HG03565 (cell line): ENCODE measurements around the gene KCNH3.

ENCODE experiments used
- ATAC-seq: cut with Tn5 transposase; IDR thresholded peaks from one replicate; pipeline ENCODE4 v1.9.1; 2021; ENCODE audit warnings: mild to moderate bottlenecking, moderate library complexity; ENCODE audit not compliant: unreplicated experiment

Gene KCNH3

DNA sequence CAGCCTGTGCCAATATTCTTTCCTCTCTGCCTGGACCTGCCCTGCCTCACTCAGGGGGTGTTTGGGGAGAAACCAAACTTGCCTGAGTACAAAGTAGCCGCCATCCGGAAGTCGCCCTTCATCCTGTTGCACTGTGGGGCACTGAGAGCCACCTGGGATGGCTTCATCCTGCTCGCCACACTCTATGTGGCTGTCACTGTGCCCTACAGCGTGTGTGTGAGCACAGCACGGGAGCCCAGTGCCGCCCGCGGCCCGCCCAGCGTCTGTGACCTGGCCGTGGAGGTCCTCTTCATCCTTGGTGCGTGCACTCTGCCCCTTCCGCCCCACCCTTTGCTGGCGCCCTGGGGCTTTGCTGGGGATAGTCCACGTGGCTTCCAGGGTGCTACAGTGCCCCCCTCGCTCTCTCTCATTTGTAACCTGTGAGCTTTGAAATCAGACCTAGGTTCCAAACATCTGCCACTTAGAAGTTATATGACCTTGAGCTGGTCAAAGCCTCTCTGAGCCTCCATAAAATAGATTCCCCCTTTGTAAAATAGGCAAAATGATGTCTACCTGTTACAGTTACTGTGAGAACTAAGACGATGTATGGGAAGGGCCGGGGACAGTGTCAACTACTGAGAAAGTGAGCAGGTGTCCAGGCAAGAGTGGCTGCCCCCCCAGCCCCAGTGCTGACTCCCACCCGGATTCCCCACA, 4.5 kb downstream of the KCNH3 start:
- ATAC-seq: no peak

GRCh38 chr12:49543914-49544815, 5.3 kb downstream of the KCNH3 start:
- ATAC-seq: no peak

DNA sequence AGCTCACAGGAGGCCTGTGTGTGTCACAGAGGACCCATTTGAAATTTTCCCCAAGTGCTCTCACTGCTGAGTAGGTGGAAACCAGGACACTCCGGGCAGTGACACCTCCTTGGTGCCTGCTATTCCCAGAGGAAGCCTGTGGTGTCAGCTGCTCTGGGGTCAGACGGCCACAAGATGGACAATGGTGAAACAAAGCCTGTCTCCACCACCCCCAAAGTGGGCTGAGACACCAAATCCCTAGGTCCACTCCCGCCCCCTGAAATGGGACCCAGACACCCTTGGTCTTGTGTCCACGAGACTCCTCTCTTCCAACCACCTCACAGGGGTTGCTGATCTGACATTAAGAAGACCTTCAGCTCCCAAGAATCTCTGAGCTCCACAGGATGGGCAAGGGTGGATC, 7.0 kb downstream of the KCNH3 start:
- no peak for ATAC-seq

GRCh38 chr12:49546481-49546880, 7.7 kb downstream of the KCNH3 start:
- no peak for ATAC-seq

GRCh38 chr12:49547090-49547690, 8.4 kb downstream of the KCNH3 start:
- no peak for ATAC-seq

DNA sequence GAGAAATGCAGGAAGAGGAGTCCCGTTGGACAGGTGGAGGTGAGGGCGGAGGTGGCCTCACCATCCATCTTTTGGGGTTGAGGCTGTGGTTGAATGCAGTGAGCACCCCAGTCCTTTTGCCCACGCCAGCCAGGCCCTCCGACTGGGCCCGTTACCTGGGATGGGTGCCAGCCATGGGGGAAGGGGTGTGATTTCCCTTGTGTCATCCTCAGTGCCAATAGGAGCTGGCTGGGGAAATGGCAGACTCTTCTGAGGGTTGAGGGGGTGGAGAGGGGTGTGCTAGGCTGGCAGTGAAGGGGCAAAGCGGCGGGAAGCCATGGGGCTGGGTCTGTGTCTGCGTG, 9.6 kb downstream of the KCNH3 start:
- ATAC-seq: no peak

DNA sequence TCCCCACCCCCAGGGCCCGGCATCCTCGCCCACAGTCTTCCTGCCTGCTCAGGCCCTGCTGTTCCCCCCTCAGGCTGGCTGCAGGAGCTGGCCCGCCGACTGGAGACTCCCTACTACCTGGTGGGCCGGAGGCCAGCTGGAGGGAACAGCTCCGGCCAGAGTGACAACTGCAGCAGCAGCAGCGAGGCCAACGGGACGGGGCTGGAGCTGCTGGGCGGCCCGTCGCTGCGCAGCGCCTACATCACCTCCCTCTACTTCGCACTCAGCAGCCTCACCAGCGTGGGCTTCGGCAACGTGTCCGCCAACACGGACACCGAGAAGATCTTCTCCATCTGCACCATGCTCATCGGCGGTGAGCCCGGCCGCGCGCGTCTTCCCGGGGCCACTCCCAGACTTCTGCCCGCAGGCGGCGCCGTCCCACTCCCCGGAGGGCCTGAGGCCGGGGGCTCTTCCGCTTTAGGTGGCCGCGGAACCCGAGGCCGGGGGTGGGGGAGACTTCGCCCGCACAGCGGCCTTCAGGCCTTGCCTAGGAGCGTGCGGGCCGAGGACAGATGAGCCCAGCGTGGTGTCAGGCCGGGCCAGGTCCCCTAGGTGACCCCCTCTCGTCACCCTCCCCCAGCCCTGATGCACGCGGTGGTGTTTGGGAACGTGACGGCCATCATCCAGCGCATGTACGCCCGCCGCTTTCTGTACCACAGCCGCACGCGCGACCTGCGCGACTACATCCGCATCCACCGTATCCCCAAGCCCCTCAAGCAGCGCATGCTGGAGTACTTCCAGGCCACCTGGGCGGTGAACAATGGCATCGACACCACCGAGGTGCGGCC, 10.2 kb downstream of the KCNH3 start:
- ATAC-seq: no peak

DNA sequence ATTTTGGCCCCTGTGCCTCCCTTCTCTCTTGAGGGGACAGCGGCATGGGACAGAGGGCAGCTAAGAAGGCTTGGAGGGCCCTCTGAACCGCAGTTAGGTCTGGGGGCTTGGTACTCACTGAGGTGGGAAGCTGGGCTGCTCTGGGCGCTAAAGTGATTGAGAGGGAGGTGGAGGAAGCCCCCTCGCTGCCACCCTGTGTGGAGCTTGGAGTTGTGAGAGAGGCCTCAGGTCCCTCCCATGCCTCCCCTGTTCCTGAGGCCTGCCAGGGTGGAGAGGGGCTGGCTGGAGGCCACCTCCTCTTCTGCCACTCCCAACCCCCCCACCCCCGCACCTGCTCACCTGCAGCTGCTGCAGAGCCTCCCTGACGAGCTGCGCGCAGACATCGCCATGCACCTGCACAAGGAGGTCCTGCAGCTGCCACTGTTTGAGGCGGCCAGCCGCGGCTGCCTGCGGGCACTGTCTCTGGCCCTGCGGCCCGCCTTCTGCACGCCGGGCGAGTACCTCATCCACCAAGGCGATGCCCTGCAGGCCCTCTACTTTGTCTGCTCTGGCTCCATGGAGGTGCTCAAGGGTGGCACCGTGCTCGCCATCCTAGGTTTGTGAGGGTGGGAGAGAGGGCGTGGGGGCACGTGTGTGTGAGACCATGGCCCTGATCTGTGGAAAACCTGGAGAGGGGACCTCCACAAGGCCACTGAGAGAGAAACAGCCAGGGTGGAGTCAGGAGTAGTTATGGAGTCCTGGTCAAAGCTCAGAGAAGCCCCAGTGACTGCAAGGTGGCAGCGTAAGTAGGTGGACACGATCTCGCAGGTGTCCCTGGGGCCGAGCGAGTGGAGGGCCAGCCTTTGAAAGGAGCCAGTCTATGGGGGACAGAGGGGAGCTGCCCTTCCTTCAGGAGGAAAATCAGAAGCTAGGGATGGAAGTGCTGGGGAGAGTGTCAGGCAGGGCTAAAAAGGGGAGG, 11.2 kb downstream of the KCNH3 start:
- no peak for ATAC-seq

DNA sequence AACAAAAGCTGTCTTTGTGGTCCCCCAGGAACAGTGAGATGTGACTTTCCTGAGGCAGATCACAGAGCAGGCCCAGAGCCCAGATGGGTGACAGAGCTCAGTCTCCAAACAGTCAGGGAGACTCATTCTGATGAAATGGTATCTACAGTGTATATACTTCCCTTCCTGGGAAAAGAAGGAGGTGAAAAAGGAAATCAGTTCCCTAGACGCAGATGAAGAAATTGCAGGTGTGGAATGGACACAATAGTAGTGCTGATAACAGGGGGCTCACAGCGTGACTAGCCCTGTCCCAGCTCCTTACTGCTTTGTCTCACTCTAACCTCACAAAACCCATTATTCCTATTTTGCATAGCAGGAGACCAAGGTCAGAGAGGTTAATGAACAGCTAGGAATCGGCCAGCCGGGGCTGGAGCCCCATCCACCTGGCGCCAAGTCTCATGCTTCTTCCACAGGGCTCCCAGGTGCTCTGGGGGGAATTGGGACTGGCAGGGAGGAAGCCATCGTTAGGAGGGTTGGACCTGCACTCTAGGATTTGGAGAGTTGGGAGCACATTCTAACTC, 11.9 kb downstream of the KCNH3 start:
- ATAC-seq: no peak

- no peak for ATAC-seq
Observed at GRCh38 chr12:49552014-49552413, 13.2 kb downstream of the KCNH3 start.

- ATAC-seq: no peak
Observed at GRCh38 chr12:49552425-49552824, 13.6 kb downstream of the KCNH3 start.

DNA sequence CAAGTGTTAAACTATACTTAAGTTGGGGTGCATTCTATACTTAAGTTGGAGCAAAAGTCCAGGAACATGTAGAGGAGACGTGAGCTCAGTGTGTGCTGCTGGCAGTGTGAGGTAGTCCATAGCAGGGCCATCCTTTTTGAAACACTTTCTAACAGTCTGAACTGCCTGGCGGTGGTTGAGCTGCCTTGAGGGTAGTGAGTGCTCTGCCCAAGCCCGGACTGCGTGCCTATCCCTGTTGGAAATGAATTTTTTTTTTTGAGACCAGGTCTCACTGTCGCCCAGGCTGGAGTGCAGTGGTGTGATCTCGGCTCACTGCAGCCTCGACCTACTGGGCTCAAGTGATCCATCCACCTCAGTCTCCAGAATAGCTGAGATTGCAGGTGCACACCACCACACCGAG, 14.1 kb downstream of the KCNH3 start:
- no peak for ATAC-seq

DNA sequence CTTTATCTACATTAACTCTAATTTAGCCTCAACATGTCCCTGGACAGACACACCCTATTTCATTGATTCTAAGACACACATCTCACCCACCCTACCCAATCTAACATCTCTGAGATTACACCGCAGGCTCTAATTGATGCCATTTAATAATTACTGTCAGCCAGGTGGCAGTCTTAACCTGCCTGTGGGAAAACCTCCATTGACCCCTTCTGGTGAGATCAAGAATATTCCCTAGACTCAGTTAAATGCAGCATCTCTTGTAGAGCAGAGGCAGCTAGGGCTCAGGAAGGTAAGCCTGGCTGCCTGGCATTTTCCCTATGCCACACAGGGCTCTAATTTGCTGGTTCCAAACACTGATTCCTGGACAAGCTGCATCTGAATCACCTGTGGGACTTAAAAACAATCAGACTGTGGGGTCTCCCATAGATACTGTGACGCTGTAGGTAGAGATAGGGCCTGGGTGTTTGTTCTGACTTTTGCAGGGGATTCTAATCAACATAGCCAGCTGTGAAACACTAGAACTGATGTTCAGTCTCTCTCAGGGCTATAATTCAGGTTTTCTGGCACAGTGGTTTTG, 14.8 kb downstream of the KCNH3 start:
- no peak for ATAC-seq

DNA sequence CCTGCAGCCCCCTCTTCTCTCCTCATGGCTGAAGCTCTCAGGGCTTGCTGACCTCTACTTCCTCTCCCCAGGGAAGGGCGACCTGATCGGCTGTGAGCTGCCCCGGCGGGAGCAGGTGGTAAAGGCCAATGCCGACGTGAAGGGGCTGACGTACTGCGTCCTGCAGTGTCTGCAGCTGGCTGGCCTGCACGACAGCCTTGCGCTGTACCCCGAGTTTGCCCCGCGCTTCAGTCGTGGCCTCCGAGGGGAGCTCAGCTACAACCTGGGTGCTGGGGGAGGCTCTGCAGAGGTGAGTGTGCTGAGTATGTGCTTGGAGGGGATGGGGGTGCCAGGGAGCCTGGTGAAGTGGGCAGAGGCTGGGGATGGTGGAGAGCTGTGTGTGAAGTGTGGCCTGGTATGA, 15.4 kb downstream of the KCNH3 start:
- no peak for ATAC-seq

GRCh38 chr12:49555631-49556390, 17.0 kb downstream of the KCNH3 start:
- no peak for ATAC-seq

- ATAC-seq: no peak
Observed at GRCh38 chr12:49556391-49557186, 17.8 kb downstream of the KCNH3 start.

GRCh38 chr12:49557187-49557916, 18.5 kb downstream of the KCNH3 start:
- ATAC-seq: no peak
